Urinary bladder (tissue), 4 donors: ENCODE measurements around the gene SLC26A2. TPM values are rescaled to one million over a fixed set of nuclear protein-coding genes. Genes with fewer than 3 reads are reported as not detected.

Source experiments
- DNase-seq: peaks from one replicate; pipeline ENCODE4 v3.0.0-alpha.2; 2015; ENCODE audit errors: extremely low spot score
- H3K27ac ChIP-seq: one replicate; pipeline ENCODE4 v1.5.1; 2013; ENCODE audit warnings: low read depth, mild to moderate bottlenecking, moderate library complexity
- H3K36me3 ChIP-seq: one replicate; pipeline ENCODE4 v1.6.1; 2013; ENCODE audit warnings: mild to moderate bottlenecking, moderate library complexity; ENCODE audit not compliant: insufficient read depth
- H3K4me1 ChIP-seq: one replicate; pipeline ENCODE4 v1.6.1; 2013; ENCODE audit warnings: mild to moderate bottlenecking, moderate library complexity; ENCODE audit not compliant: insufficient read depth
- H3K4me3 ChIP-seq: one replicate; pipeline ENCODE4 v1.5.1; 2013; ENCODE audit warnings: low read depth, low read length
- WGBS: extraction: QIAGEN DNeasy Blood & Tissue Kit; methylation state at CpG from one replicate; pipeline ENCODE4 v1.1.7; 2013; 5-methylcytosine and 5-hydroxymethylcytosine counted together
- polyA plus RNA-seq: library from polyadenylated mRNA; stranded (reverse); fragments of 200-250 nt; gene quantifications from one replicate; pipeline ENCODE4 v1.2.3, GENCODE V29; 2013
- total RNA-seq: library from RNA; depleted of rRNA; stranded (reverse); fragments of >200 nt; gene quantifications from one replicate; pipeline ENCODE4 v1.2.3, GENCODE V29; 2014
- donor health status: healthy with polysubstance abuse.
- donor health status: healthy.

SLC26A2 gene
- total and polyA plus RNA-seq, 2 donors = 5.0 to 34.9 TPM

- Histone ChIP-seq H3K4me3 (no peak overlapping the region), H3K27ac (no peak overlapping the region)
- 72% methylated on average over 7 of the region's 7 CpGs for WGBS
These were observed 29.6 kb upstream of the SLC26A2 start for GRCh38 chr5:149930749-149931574.

GRCh38 chr5:149931992-149932436, 28.5 kb upstream of the SLC26A2 start:
- WGBS = 81% methylated on average over 14 of the region's 14 CpGs
- no peak overlapping the region for H3K27ac ChIP-seq
- H3K4me1 ChIP-seq = no peaks in the 10 kb centered on the region
- no peak for DNase-seq
- no peak overlapping the region for H3K4me3 ChIP-seq
- H3K36me3 ChIP-seq = no peaks in the 10 kb centered on the region

More at GRCh38 chr5:149930749-149931574, 29.6 kb upstream of the SLC26A2 start:
- DNase-seq = no peak
- H3K36me3 ChIP-seq = no peaks in the 10 kb centered on the region
- H3K4me1 ChIP-seq = no peaks in the 10 kb centered on the region

- Histone ChIP-seq H3K4me3 (no peak overlapping the region), H3K4me1 (no peaks in the 10 kb centered on the region), H3K36me3 (no peaks in the 10 kb centered on the region), H3K27ac (no peak overlapping the region)
- DNase-seq = no peak
- WGBS = 80% methylated on average over 25 of the region's 25 CpGs
These were observed 27.9 kb upstream of the SLC26A2 start for GRCh38 chr5:149932445-149933350.

GRCh38 chr5:149935431-149935901, 25.1 kb upstream of the SLC26A2 start:
- H3K36me3 ChIP-seq = no peaks in the 10 kb centered on the region
- no peak for DNase-seq
- no peaks in the 10 kb centered on the region for H3K4me1 ChIP-seq
- H3K4me3 ChIP-seq = no peak overlapping the region
- no peak overlapping the region for H3K27ac ChIP-seq
- 61% methylated on average over 8 of the region's 8 CpGs for WGBS

- no peak overlapping the region for H3K27ac ChIP-seq
- DNase-seq = no peak
- H3K36me3 ChIP-seq = no peaks in the 10 kb centered on the region
- H3K4me1 ChIP-seq = no peaks in the 10 kb centered on the region
- H3K4me3 ChIP-seq = no peak overlapping the region
- WGBS = 79% methylated on average over 1 of the region's 1 CpG
These were observed 24.4 kb upstream of the SLC26A2 start for GRCh38 chr5:149936044-149936699.

GRCh38 chr5:149936700-149937091, 23.9 kb upstream of the SLC26A2 start:
- 65% methylated on average over 3 of the region's 3 CpGs for WGBS

GRCh38 chr5:149937610-149938009, 22.9 kb upstream of the SLC26A2 start:
- Histone ChIP-seq H3K4me3 (no peak overlapping the region), H3K4me1 (no peaks in the 10 kb centered on the region), H3K27ac (no peak overlapping the region), H3K36me3 (no peaks in the 10 kb centered on the region)
- DNase-seq = no peak
- 72% methylated on average over 1 of the region's 1 CpG for WGBS

More at GRCh38 chr5:149936700-149937091, 23.9 kb upstream of the SLC26A2 start:
- Histone ChIP-seq H3K4me3 (no peak overlapping the region), H3K27ac (no peak overlapping the region), H3K4me1 (no peaks in the 10 kb centered on the region), H3K36me3 (no peaks in the 10 kb centered on the region)
- DNase-seq = no peak

- no peak overlapping the region for H3K4me3 ChIP-seq
- 34% methylated on average over 2 of the region's 2 CpGs for WGBS
- DNase-seq = no peak
These were observed 22.3 kb upstream of the SLC26A2 start for GRCh38 chr5:149938279-149938678.

GRCh38 chr5:149938791-149939358, 21.7 kb upstream of the SLC26A2 start:
- Histone ChIP-seq H3K4me1 (no peaks in the 10 kb centered on the region), H3K4me3 (no peak overlapping the region), H3K36me3 (no peaks in the 10 kb centered on the region), H3K27ac (no peak overlapping the region)
- DNase-seq = no peak
- 81% methylated on average over 6 of the region's 6 CpGs for WGBS

More at GRCh38 chr5:149938279-149938678, 22.3 kb upstream of the SLC26A2 start:
- Histone ChIP-seq H3K27ac (no peak overlapping the region), H3K4me1 (no peaks in the 10 kb centered on the region), H3K36me3 (no peaks in the 10 kb centered on the region)

- no peaks in the 10 kb centered on the region for H3K4me1 ChIP-seq
- 74% methylated on average over 6 of the region's 6 CpGs for WGBS
- no peak for DNase-seq
- H3K4me3 ChIP-seq = no peak overlapping the region
- no peaks in the 10 kb centered on the region for H3K36me3 ChIP-seq
- no peak overlapping the region for H3K27ac ChIP-seq
These were observed 21.0 kb upstream of the SLC26A2 start for GRCh38 chr5:149939546-149939945.

GRCh38 chr5:149940077-149940574, 20.4 kb upstream of the SLC26A2 start:
- no peak overlapping the region for H3K4me3 ChIP-seq
- whole genome bisulfite sequencing = 84% methylated on average over 9 of the region's 9 CpGs
- no peaks in the 10 kb centered on the region for H3K36me3 ChIP-seq
- no peaks in the 10 kb centered on the region for H3K4me1 ChIP-seq
- H3K27ac ChIP-seq = no peak overlapping the region
- DNase-seq = no peak

- Histone ChIP-seq H3K4me1 (no peaks in the 10 kb centered on the region), H3K4me3 (no peak overlapping the region), H3K36me3 (no peaks in the 10 kb centered on the region), H3K27ac (no peak overlapping the region)
- no peak for DNase-seq
- WGBS = 79% methylated on average over 5 of the region's 5 CpGs
These were observed 19.5 kb upstream of the SLC26A2 start for GRCh38 chr5:149940941-149941644.
